ENCODE measurements around the gene CYLD.

Gene CYLD

GRCh38 chr16:50733468-50733867 lies 8.4 kb upstream of the CYLD start:
- Histone ChIP-seq H3K9me3 (ENCODE audit: control insufficient read depth, low read length) (no peaks in the 10 kb centered on the region), H3K4me3 (ENCODE audit: insufficient read depth in 1 of 2, low read depth in 1 of 2, low read length in 2 of 2) (no peak overlapping the region), H4K91ac (ENCODE audit: low read length) (no peak overlapping the region), H3K27ac (ENCODE audit: low read length, poor library complexity, severe bottlenecking) (no peak overlapping the region), H3K4ac (ENCODE audit: low read depth in 1 of 2, low read length in 2 of 2) (no peak overlapping the region), H2AFZ (ENCODE audit: low read depth, low read length) (no peak overlapping the region), H2BK120ac (ENCODE audit: low read depth, low read length) (no peak overlapping the region), H3K36me3 (ENCODE audit: control insufficient read depth in 1 of 2, insufficient read depth in 2 of 2, low read depth in 1 of 2, low read length in 2 of 2) (no peaks in the 10 kb centered on the region), H3K14ac (ENCODE audit: low read length in 2 of 2) (no peak overlapping the region), H3K4me1 (ENCODE audit: control insufficient read depth, insufficient read depth, low read depth, low read length) (no peaks in the 10 kb centered on the region), H4K8ac (ENCODE audit: low read length) (no peak overlapping the region), H3K79me1 (replicated peaks; ENCODE audit: low read length, poor library complexity, severe bottlenecking) (no peaks in the 10 kb centered on the region), H3K9ac (ENCODE audit: low read length) (no peak overlapping the region), H2BK12ac (ENCODE audit: low read length in 2 of 2) (no peak overlapping the region), H2BK15ac (ENCODE audit: low read depth, poor library complexity, severe bottlenecking) (no peak overlapping the region), H3K18ac (ENCODE audit: low read depth in 1 of 2, low read length in 2 of 2) (no peak overlapping the region), H3K4me2 (ENCODE audit: low read length, poor library complexity, severe bottlenecking) (no peak overlapping the region), H2BK5ac (ENCODE audit: low read depth, low read length, poor library complexity, severe bottlenecking) (no peak overlapping the region), H2AK5ac (ENCODE audit: low read length, severe bottlenecking) (no peak overlapping the region), H3K27me3 (ENCODE audit: control insufficient read depth in 1 of 2, insufficient read depth in 1 of 2, low read length in 2 of 2) (peaks cover 0 to 27% of the 10 kb centered on the region in 2 experiments), H3K23ac (ENCODE audit: low read length in 2 of 2) (no peak overlapping the region)
- 91% methylated on average over 7 of the region's 7 CpGs for WGBS
- DNase-seq, result no peak

- no peak for DNase-seq
- 76% methylated on average over 7 of the region's 7 CpGs for WGBS
- no peak overlapping the region for H2BK12ac ChIP-seq (ENCODE audit: low read length in 2 of 2)
Measured at GRCh38 chr16:50735629-50736122, 6.2 kb upstream of the CYLD start.

GRCh38 chr16:50736448-50736847 lies 5.4 kb upstream of the CYLD start:
- H3K14ac ChIP-seq (ENCODE audit: low read length in 2 of 2), result no peak overlapping the region
- H3K36me3 ChIP-seq (ENCODE audit: control insufficient read depth in 1 of 2, insufficient read depth in 2 of 2, low read depth in 1 of 2, low read length in 2 of 2), result no peaks in the 10 kb centered on the region
- no peak overlapping the region for H3K4me2 ChIP-seq (ENCODE audit: low read length, poor library complexity, severe bottlenecking)
- no peak overlapping the region for H3K18ac ChIP-seq (ENCODE audit: low read depth in 1 of 2, low read length in 2 of 2)
- H3K79me1 ChIP-seq (replicated peaks; ENCODE audit: low read length, poor library complexity, severe bottlenecking), result no peaks in the 10 kb centered on the region
- no peak overlapping the region for H2BK12ac ChIP-seq (ENCODE audit: low read length in 2 of 2)
- H2AK5ac ChIP-seq (ENCODE audit: low read length, severe bottlenecking), result no peak overlapping the region
- H3K4ac ChIP-seq (ENCODE audit: low read depth in 1 of 2, low read length in 2 of 2), result no peak overlapping the region
- H2BK15ac ChIP-seq (ENCODE audit: low read depth, poor library complexity, severe bottlenecking), result no peak overlapping the region
- no peak overlapping the region for H3K9ac ChIP-seq (ENCODE audit: low read length)
- H4K91ac ChIP-seq (ENCODE audit: low read length), result no peak overlapping the region
- 76% methylated on average over 9 of the region's 9 CpGs for WGBS
- H2BK120ac ChIP-seq (ENCODE audit: low read depth, low read length), result no peak overlapping the region
- no peak overlapping the region for H2BK5ac ChIP-seq (ENCODE audit: low read depth, low read length, poor library complexity, severe bottlenecking)
- no peak for DNase-seq
- no peak overlapping the region for H3K4me3 ChIP-seq (ENCODE audit: insufficient read depth in 1 of 2, low read depth in 1 of 2, low read length in 2 of 2)
- no peaks in the 10 kb centered on the region for H3K9me3 ChIP-seq (ENCODE audit: control insufficient read depth, low read length)
- H2AFZ ChIP-seq (ENCODE audit: low read depth, low read length), result no peak overlapping the region
- peaks cover 0 to 35% of the 10 kb centered on the region in 2 experiments for H3K27me3 ChIP-seq (ENCODE audit: control insufficient read depth in 1 of 2, insufficient read depth in 1 of 2, low read length in 2 of 2)
- peaks cover 3% of the 10 kb centered on the region for H3K4me1 ChIP-seq (ENCODE audit: control insufficient read depth, insufficient read depth, low read depth, low read length)
- H3K23ac ChIP-seq (ENCODE audit: low read length in 2 of 2), result no peak overlapping the region
- H4K8ac ChIP-seq (ENCODE audit: low read length), result no peak overlapping the region
- no peak overlapping the region for H3K27ac ChIP-seq (ENCODE audit: low read length, poor library complexity, severe bottlenecking)

More at GRCh38 chr16:50735629-50736122, 6.2 kb upstream of the CYLD start:
- H2BK5ac ChIP-seq (ENCODE audit: low read depth, low read length, poor library complexity, severe bottlenecking), result no peak overlapping the region
- H3K27me3 ChIP-seq (ENCODE audit: control insufficient read depth in 1 of 2, insufficient read depth in 1 of 2, low read length in 2 of 2), result peaks cover 0 to 35% of the 10 kb centered on the region in 2 experiments
- no peak overlapping the region for H2AK5ac ChIP-seq (ENCODE audit: low read length, severe bottlenecking)
- no peak overlapping the region for H3K9ac ChIP-seq (ENCODE audit: low read length)
- H3K4me1 ChIP-seq (ENCODE audit: control insufficient read depth, insufficient read depth, low read depth, low read length), result no peaks in the 10 kb centered on the region
- H3K4me3 ChIP-seq (ENCODE audit: insufficient read depth in 1 of 2, low read depth in 1 of 2, low read length in 2 of 2), result no peak overlapping the region
- no peak overlapping the region for H3K27ac ChIP-seq (ENCODE audit: low read length, poor library complexity, severe bottlenecking)
- no peak overlapping the region for H3K14ac ChIP-seq (ENCODE audit: low read length in 2 of 2)
- H3K36me3 ChIP-seq (ENCODE audit: control insufficient read depth in 1 of 2, insufficient read depth in 2 of 2, low read depth in 1 of 2, low read length in 2 of 2), result no peaks in the 10 kb centered on the region
- no peak overlapping the region for H3K4me2 ChIP-seq (ENCODE audit: low read length, poor library complexity, severe bottlenecking)
- H3K79me1 ChIP-seq (replicated peaks; ENCODE audit: low read length, poor library complexity, severe bottlenecking), result no peaks in the 10 kb centered on the region
- H4K91ac ChIP-seq (ENCODE audit: low read length), result no peak overlapping the region
- H3K18ac ChIP-seq (ENCODE audit: low read depth in 1 of 2, low read length in 2 of 2), result no peak overlapping the region
- H2BK15ac ChIP-seq (ENCODE audit: low read depth, poor library complexity, severe bottlenecking), result peak overlapping the region; percentile 57
- H3K4ac ChIP-seq (ENCODE audit: low read depth in 1 of 2, low read length in 2 of 2), result no peak overlapping the region
- no peak overlapping the region for H2AFZ ChIP-seq (ENCODE audit: low read depth, low read length)
- H3K9me3 ChIP-seq (ENCODE audit: control insufficient read depth, low read length), result no peaks in the 10 kb centered on the region
- H3K23ac ChIP-seq (ENCODE audit: low read length in 2 of 2), result no peak overlapping the region
- H4K8ac ChIP-seq (ENCODE audit: low read length), result no peak overlapping the region
- H2BK120ac ChIP-seq (ENCODE audit: low read depth, low read length), result no peak overlapping the region

GRCh38 chr16:50737420-50737959 lies 4.4 kb upstream of the CYLD start:
- H2BK5ac ChIP-seq (ENCODE audit: low read depth, low read length, poor library complexity, severe bottlenecking), result no peak overlapping the region
- no peak overlapping the region for H4K91ac ChIP-seq (ENCODE audit: low read length)
- no peak overlapping the region for H2AFZ ChIP-seq (ENCODE audit: low read depth, low read length)
- no peak overlapping the region for H3K4ac ChIP-seq (ENCODE audit: low read depth in 1 of 2, low read length in 2 of 2)
- peaks cover 0 to 35% of the 10 kb centered on the region in 2 experiments for H3K27me3 ChIP-seq (ENCODE audit: control insufficient read depth in 1 of 2, insufficient read depth in 1 of 2, low read length in 2 of 2)
- H3K14ac ChIP-seq (ENCODE audit: low read length in 2 of 2), result no peak overlapping the region
- no peak overlapping the region for H3K18ac ChIP-seq (ENCODE audit: low read depth in 1 of 2, low read length in 2 of 2)
- H3K4me2 ChIP-seq (ENCODE audit: low read length, poor library complexity, severe bottlenecking), result no peak overlapping the region
- no peak overlapping the region for H3K9ac ChIP-seq (ENCODE audit: low read length)
- H3K79me1 ChIP-seq (replicated peaks; ENCODE audit: low read length, poor library complexity, severe bottlenecking), result no peaks in the 10 kb centered on the region
- no peak overlapping the region for H2BK12ac ChIP-seq (ENCODE audit: low read length in 2 of 2)
- H2BK120ac ChIP-seq (ENCODE audit: low read depth, low read length), result no peak overlapping the region
- H4K8ac ChIP-seq (ENCODE audit: low read length), result no peak overlapping the region
- H3K9me3 ChIP-seq (ENCODE audit: control insufficient read depth, low read length), result no peaks in the 10 kb centered on the region
- H3K23ac ChIP-seq (ENCODE audit: low read length in 2 of 2), result no peak overlapping the region
- H3K27ac ChIP-seq (ENCODE audit: low read length, poor library complexity, severe bottlenecking), result no peak overlapping the region
- no peak overlapping the region for H2AK5ac ChIP-seq (ENCODE audit: low read length, severe bottlenecking)
- DNase-seq, result no peak
- no peak overlapping the region for H3K4me3 ChIP-seq (ENCODE audit: insufficient read depth in 1 of 2, low read depth in 1 of 2, low read length in 2 of 2)
- H3K36me3 ChIP-seq (ENCODE audit: control insufficient read depth in 1 of 2, insufficient read depth in 2 of 2, low read depth in 1 of 2, low read length in 2 of 2), result no peaks in the 10 kb centered on the region
- WGBS, result 62% methylated on average over 1 of the region's 1 CpG
- H3K4me1 ChIP-seq (ENCODE audit: control insufficient read depth, insufficient read depth, low read depth, low read length), result peaks cover 3% of the 10 kb centered on the region
- H2BK15ac ChIP-seq (ENCODE audit: low read depth, poor library complexity, severe bottlenecking), result no peak overlapping the region
